NCI-H526 (cell line): ENCODE results near the gene TM4SF4.

ENCODE experiments used
- DNase-seq, 2 experiments: peaks; one replicate each; lab custom pipeline; 2025; lab: John Stamatoyannopoulos, UW

TM4SF4 gene

GRCh38 chr3:149481491-149481890 is 7.0 kb downstream of the TM4SF4 start:
- no peak for DNase-seq

- no peak for DNase-seq
Measured at GRCh38 chr3:149486726-149487125, 12.2 kb downstream of the TM4SF4 start.

- DNase-seq: peak; percentile 26 to 49
Measured at GRCh38 chr3:149487598-149488197, 13.2 kb downstream of the TM4SF4 start.

GRCh38 chr3:149489060-149489690 is 14.7 kb downstream of the TM4SF4 start:
- DNase-seq: peak; percentile 7 to 47

GRCh38 chr3:149490260-149490971 is 15.9 kb downstream of the TM4SF4 start:
- DNase-seq: no peak

- peak in 1 of 2 experiments; percentile 16 for DNase-seq
Measured at GRCh38 chr3:149493315-149494021, 19.0 kb downstream of the TM4SF4 start.

GRCh38 chr3:149494022-149494758 is 19.7 kb downstream of the TM4SF4 start:
- DNase-seq: peak; percentile 41 to 88

- DNase-seq: no peak
Measured at GRCh38 chr3:149494759-149495580, 20.5 kb downstream of the TM4SF4 start.

- DNase-seq: no peak
Measured at GRCh38 chr3:149495581-149496125, 21.2 kb downstream of the TM4SF4 start.

GRCh38 chr3:149496891-149497290 is 22.4 kb downstream of the TM4SF4 start:
- no peak for DNase-seq

GRCh38 chr3:149497966-149498670 is 23.6 kb downstream of the TM4SF4 start:
- DNase-seq: no peak

GRCh38 chr3:149501524-149501923 is 27.0 kb downstream of the TM4SF4 start:
- no peak for DNase-seq

GRCh38 chr3:149502438-149502837 is 27.9 kb downstream of the TM4SF4 start:
- DNase-seq: no peak

GRCh38 chr3:149506540-149506939 is 32.0 kb downstream of the TM4SF4 start:
- DNase-seq: no peak

- DNase-seq: no peak
Measured at GRCh38 chr3:149506965-149507364, 32.5 kb downstream of the TM4SF4 start.

- DNase-seq: no peak
Measured at GRCh38 chr3:149507491-149508324, 33.2 kb downstream of the TM4SF4 start.

- no peak for DNase-seq
Measured at GRCh38 chr3:149509526-149509925, 35.0 kb downstream of the TM4SF4 start.

GRCh38 chr3:149510480-149510879 is 36.0 kb downstream of the TM4SF4 start:
- no peak for DNase-seq

GRCh38 chr3:149511040-149511626 is 36.6 kb downstream of the TM4SF4 start:
- no peak for DNase-seq
